ENCODE data around the gene SPACA4.

Gene SPACA4

DNA sequence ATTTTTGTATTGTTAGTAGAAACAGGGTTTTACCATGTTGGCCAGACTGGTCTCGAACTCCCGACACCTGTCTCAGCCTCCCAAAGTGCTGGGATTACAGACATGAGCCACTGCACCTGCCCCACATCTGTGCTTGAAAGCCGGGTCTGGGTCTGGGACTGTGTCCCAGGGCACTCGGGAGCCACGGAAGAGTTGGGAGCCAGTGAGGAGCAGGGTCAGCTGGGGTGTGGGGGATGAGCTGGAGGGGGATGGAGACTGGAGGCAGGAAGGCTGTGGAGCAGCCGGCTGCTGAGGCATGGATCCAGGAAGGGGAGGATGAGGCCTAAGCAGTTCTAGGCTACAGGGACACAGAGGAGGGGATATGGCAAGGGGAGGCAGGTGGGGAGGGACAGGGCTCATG, 10.7 kb upstream of the SPACA4 start:
- POLR2A ChIA-PET = no interaction called here
- DNase-seq (ENCODE audit: extremely low spot score) = no peak
- TF ChIP-seq, protein P1, sequence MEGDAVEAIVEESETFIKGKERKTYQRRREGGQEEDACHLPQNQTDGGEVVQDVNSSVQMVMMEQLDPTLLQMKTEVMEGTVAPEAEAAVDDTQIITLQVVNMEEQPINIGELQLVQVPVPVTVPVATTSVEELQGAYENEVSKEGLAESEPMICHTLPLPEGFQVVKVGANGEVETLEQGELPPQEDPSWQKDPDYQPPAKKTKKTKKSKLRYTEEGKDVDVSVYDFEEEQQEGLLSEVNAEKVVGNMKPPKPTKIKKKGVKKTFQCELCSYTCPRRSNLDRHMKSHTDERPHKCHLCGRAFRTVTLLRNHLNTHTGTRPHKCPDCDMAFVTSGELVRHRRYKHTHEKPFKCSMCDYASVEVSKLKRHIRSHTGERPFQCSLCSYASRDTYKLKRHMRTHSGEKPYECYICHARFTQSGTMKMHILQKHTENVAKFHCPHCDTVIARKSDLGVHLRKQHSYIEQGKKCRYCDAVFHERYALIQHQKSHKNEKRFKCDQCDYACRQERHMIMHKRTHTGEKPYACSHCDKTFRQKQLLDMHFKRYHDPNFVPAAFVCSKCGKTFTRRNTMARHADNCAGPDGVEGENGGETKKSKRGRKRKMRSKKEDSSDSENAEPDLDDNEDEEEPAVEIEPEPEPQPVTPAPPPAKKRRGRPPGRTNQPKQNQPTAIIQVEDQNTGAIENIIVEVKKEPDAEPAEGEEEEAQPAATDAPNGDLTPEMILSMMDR (IDR thresholded peaks at IDR 0.05; ENCODE audit: control extremely low read depth, extremely low read depth, low read depth, missing control alignments) = no peak
- CTCF ChIA-PET = interaction anchor here (0.9 to 4.4 kb wide), 2 partner anchors 12 to 13 kb away, joined by 4 to 18 read pairs; no protein-coding TSS in a partner anchor

DNA sequence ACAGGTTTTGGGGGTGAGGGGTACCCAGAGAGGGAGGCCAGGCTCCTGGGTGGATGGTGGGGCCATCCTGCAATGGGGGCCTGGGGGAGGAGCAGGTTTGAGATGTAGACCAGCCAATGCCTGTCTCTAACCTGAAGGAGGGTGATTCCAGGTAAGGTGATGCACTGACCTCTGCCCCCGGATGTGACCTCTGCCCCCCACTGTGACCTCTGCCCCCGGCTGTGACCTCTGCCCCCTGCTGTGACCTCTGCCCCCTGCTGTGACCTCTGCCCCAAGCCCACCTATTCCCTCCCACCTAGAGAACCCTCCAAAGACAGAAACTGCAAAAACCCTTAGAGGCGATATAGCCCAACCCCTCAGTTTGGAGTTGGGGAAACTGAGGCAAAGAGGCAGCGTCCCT, 10.3 kb upstream of the SPACA4 start:
- CTCF ChIA-PET = interaction anchor here (4.4 kb wide), 1 partner anchor 12 kb away, joined by 18 read pairs; no protein-coding TSS in a partner anchor
- DNase-seq (ENCODE audit: extremely low spot score) = no peak
- POLR2A ChIA-PET = interaction anchor here (1.1 kb wide), 1 partner anchor 23 kb away, joined by 3 read pairs; the partner anchor contains the start of genes RPL18 and SPHK2
- TF ChIP-seq, protein P1 (IDR thresholded peaks at IDR 0.05; ENCODE audit: control extremely low read depth, extremely low read depth, low read depth, missing control alignments) = no peak

DNA sequence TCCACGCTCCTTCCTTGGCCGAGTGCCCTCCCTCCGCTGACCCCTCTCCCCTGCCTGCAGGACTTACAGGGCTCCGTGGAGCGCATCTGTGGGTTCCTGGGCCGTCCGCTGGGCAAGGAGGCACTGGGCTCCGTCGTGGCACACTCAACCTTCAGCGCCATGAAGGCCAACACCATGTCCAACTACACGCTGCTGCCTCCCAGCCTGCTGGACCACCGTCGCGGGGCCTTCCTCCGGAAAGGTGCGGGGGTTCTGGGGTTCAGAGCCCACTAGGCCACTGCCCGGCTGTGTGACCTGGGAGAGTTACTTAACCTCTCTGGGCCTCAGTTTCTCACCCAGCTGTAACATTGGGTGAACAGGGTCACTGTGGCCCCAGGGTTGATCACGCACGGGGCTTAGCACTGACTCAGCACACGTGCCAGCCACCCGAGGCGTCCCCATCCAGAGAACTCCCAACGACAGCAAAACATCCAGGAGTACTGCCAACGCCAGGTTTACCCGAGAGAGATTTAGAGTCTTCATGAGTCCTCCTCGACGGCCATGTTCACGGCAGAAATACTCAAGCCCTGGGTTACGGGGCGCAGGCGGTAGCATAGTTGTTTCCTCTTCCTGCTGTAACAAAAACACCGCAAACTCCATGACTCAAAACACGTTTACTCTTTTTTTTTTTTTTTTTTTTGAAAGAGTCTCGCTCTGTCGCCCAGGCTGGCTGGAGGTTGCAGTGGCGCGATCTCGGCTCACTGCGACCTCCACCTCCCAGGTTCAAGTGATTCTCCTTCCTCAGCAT, 9.7 kb upstream of the SPACA4 start:
- ChIA-PET POLR2A (interaction anchor here (1.1 kb wide), 1 partner anchor 22 kb away, joined by 3 read pairs; the partner anchor contains the start of genes RPL18 and SPHK2), CTCF (interaction anchor here (0.9 kb wide), 1 partner anchor 7 kb away, joined by 3 read pairs; no protein-coding TSS in a partner anchor)
- TF ChIP-seq, protein P1 (IDR thresholded peaks at IDR 0.05; ENCODE audit: control extremely low read depth, extremely low read depth, low read depth, missing control alignments) = no peak
- peak; percentile 68 for DNase-seq (ENCODE audit: extremely low spot score)

DNA sequence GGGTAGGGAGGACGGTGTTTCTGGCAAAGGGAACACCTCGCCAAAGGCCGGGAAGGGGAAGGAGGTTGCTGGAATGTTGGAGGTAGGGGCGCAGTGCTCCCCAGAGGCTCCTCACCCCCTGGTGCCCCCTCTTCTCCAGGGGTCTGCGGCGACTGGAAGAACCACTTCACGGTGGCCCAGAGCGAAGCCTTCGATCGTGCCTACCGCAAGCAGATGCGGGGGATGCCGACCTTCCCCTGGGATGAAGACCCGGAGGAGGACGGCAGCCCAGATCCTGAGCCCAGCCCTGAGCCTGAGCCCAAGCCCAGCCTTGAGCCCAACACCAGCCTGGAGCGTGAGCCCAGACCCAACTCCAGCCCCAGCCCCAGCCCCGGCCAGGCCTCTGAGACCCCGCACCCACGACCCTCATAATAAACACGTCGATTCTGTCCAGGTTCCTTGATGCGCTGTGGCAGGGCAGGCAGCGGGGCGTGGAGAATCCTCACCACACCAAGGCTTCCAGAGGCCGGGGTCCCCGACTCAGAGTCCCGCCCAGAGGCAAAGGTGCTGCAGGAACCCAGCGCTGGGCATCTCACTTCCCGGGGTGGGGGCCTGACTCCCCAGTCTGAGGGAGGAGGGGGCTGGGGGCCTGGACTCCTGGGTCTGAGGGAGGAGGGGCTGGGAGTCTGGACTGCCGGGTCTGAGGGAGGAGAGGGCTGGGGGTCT, 7.4 kb upstream of the SPACA4 start:
- POLR2A ChIA-PET = no interaction called here
- CTCF ChIA-PET = interaction anchor here (0.8 to 1.9 kb wide), 3 partner anchors 10 to 109 kb away, joined by 5 to 8 read pairs (median 6); no protein-coding TSS in a partner anchor
- no peak for DNase-seq (ENCODE audit: extremely low spot score)
- TF ChIP-seq, protein P1 (IDR thresholded peaks at IDR 0.05; ENCODE audit: control extremely low read depth, extremely low read depth, low read depth, missing control alignments) = no peak

DNA sequence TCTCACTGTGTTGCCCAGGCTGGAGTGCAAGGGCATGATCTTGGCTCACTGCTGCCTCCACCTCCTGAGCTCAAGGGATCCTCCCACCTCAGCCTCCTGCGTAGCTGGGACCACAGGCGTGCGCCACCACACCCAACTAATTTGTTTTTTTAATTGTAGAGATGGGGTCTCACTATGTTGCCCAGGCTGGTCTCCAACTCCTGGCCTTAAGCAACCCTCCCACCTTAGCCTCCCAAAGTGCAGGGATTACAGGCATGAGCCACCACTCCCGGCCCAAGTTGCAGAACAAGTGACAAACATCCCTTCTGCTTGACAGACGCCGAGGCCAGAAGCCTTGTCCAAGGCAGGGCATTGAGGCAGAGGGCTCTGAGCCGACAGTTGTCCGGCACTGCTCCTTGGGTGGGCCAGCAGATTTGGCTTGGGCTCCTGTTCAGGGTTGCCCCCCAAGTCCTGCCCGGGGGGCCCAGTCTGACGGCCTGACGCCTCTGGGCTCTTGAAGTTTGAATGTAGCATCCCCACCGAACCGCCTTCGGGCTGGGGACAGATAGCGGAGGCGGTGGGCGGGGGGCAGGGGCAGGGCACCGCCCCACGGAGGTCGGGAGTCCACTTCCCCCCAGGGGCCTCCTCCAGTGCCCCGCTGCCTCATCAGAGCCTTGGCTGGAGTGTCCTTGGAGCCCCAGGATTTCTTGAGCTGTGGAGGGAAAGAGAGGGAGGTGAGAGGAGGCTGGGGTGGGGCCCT, 5.7 kb upstream of the SPACA4 start:
- DNase-seq (ENCODE audit: extremely low spot score) = no peak
- CTCF ChIA-PET = interaction anchor here (1.2 to 4.7 kb wide), 3 partner anchors 12 to 111 kb away, joined by 3 to 24 read pairs (median 5); no protein-coding TSS in a partner anchor
- POLR2A ChIA-PET = no interaction called here
- TF ChIP-seq, protein P1 (IDR thresholded peaks at IDR 0.05; ENCODE audit: control extremely low read depth, extremely low read depth, low read depth, missing control alignments) = no peak

DNA sequence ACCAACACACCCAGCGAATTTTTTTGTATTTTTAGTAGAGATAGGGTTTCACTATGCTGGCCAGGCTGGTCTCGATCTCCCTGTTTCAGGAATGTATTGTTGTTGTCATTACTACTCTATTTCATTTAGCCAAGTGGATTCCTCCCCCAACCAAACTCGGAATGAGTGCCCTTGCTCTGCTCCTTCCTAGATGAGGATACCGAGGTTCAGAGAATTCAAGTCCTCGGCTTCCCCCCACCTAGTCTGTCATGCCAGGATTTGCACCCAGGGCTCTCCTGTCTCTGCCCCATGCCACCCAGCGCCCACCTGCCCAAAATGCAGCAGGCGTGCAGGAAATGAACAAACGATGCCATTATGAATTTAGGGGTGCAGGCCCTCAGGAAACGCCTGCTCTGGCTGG, 3.5 kb upstream of the SPACA4 start:
- ChIA-PET POLR2A (no interaction called here), CTCF (interaction anchor here (4.7 kb wide), 1 partner anchor 14 kb away, joined by 24 read pairs; no protein-coding TSS in a partner anchor)
- TF ChIP-seq, protein P1 (IDR thresholded peaks at IDR 0.05; ENCODE audit: control extremely low read depth, extremely low read depth, low read depth, missing control alignments) = no peak
- no peak for DNase-seq (ENCODE audit: extremely low spot score)
